Eye (tissue), 1 donor: ENCODE results near the gene INTS15.
"Not testable (repeated sequence)": the region's sequence is repeated elsewhere in the genome, so short reads cannot be mapped to it uniquely, and the experiment has no call there.

Source experiments
- DNase-seq: peaks from one replicate; pipeline ENCODE4 v3.0.0-alpha.2; 2015

Gene INTS15

DNA sequence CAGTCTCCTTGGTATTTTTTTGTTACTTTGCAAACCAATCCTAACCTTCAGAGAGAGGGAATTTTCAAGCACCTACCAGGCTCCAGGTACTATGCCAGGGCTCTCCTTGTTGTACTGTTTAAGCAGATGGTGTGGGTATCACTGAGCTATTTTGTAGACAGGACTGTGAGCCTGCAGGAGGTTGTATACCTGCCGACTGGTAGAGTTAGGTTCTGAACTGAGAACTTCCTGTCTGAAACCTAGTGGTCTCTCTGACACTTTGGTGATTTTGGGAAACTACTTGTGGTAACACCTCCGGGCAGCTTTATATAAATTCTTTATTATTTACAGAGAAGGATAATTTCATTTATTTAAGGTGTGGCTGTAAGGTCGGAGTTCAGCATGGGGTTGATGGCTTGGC lies 30.1 kb downstream of the INTS15 start:
- no peak for DNase-seq

DNA sequence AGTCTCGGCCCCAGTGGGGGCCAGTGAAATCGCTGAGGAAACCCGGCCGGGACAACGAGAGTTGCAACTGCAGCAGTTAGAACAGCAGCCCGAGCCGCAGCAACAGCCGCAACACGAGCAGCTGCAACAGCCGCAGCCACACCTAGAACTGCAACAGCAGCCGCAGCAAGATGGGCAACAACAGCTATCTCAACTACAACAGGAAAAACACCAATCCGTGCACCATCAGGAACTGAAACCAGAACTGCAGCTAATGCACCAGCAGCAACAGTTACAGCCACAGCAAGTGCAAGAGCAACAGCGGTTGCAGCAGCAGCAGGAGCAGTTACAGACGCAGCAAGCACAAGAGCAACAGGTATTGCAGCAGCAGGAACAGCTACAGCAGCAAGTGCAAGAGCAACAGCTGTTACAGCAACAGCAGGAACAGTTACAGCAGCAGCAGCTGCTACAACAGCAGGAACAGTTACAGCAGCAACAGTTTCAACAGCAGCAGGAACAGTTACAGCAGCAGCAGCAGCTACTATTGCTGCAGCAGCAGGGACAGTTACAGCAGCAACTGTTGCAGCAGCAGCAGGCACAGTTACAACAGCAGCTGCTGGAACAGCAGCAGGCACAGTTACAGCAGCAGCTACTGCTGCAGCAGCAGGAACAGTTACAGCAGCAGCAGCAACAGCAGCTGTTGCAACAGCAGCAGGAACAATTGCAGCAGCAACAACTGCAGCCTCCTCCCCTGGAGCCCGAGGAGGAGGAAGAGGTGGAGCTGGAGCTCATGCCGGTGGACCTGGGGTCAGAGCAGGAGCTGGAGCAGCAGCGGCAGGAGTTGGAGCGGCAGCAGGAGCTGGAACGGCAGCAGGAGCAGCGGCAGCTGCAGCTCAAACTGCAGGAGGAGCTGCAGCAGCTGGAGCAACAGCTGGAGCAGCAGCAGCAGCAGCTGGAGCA lies 31.6 kb downstream of the INTS15 start:
- DNase-seq: no peak

DNA sequence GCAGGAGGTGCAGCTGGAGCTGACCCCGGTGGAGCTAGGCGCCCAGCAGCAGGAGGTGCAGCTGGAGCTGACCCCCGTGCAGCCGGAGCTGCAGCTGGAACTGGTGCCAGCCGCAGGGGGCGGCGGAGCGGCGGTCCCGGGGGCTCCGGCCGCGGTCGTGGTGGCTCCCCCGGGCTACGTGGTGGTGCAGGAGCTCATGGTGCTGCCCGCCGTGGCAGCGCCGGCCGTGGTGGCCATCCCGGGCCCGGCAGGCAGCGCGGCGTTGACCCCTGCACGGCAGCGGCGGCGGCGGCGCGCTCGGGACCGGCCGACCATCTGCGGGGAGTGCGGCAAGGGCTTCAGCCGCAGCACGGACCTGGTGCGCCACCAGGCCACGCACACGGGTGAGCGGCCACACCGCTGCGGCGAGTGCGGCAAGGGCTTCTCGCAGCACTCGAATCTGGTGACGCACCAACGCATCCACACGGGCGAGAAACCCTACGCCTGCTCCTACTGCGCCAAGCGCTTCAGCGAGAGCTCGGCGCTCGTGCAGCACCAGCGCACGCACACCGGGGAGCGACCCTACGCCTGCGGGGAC lies 32.4 kb downstream of the INTS15 start:
- no peak for DNase-seq

DNA sequence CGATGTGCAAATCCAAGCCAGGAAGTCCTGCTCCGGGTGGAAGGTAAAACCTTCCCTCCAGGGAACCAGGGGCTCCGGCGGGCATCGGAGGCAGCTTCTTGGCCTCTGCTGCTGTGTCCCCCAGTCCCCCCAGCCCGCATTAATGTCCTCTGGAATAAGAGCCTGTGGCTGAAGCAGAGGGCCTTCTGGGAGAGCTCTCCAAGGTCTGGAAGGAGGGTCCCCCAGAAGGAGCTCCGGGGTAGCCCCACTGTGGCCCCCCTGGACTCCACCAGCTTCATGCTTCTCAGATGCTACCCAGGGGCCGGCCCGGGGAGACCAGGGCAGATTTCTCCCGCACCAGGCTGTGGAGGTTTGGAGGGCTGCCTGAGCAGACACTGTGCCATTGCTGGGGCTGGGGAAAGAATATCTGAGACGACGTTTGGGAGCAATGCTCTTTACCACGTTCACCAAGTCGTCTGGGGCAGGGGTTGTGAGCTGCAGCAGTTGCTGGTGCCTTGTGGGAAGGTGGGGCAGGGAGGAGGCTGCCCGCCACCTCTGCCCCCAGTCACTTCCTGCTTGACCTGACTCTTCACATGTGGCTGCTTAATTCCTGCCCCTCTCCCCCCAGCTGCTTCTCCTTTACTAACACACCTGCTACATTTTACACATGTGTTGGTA lies 33.9 kb downstream of the INTS15 start:
- no peak for DNase-seq

DNA sequence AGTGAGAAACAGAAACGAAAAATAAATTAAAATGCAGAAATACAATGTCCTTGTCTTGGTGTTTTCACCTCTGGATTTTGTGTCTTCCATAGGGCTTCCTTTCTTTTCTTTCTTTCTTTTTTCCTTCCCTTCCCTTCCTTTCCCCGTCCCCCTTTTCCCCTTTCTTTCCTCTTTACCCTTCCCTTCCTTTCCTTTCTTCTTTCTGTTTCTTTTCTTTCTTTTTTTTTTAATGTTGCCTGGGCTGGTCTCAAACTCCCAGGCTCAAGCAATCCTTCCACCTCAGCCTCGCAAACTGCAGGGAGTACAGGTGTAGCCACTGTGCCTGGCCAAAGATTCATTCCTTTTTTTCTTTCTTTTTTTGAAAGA lies 34.4 kb downstream of the INTS15 start:
- no peak for DNase-seq

DNA sequence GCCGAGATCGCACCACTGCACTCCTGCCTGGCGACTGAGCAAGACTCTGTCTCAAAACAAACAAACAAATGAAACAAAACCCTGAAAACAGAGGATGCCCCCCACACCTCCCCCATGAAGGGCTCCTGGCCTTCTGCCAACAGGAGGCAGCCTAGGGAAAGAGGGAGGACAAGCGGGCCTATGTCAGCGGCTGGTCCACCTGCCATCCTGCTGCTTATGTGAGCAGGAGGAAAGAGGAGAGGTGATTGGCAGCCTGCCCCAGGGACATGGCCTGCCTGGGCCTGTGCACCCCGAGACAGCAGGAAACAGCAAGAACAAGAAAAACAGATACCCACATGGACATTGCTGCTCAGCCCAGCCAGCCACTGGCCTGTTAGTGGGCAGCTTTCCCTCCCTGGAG lies 38.2 kb downstream of the INTS15 start:
- DNase-seq: no peak

DNA sequence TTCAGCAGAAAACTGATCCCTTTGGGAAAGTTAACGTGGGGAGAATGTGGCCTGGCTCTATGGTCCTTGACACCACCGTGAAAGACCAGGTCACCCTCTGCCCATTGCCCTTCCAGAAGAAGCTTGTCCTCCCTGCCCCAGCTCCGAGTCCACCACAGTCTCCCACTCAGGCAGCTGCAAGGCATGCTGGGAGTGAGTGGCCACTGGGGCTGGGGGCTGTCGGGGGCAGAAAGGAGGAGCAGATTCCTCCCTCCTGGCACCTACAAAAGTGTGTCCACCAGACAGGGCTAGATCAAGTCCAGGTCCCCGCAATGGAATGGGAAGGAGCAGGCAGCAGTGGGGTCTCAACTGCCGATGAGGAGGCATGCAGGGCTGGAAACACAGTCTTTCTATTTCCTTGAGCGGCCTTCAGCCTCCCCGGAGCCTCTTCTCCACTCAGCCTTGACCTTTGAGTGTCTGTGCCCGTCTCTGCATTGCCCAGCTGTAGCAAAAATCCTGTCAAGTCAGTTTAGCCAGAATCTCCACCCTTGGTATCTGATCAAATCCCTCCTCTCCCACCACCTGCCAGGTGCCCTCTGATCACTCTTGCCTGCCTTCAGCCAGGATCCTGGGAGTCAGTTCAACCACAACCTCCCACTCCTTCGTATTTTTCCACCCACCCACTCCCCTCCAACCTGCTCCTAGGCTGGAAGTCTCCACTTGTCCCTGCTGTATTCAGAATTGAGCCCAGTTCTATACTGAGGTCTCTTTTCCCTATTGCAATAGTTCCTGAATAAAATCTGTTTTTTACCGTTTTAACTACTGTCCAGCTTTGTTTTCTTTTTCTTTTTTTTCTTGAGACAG lies 40.4 kb downstream of the INTS15 start:
- no peak for DNase-seq

DNA sequence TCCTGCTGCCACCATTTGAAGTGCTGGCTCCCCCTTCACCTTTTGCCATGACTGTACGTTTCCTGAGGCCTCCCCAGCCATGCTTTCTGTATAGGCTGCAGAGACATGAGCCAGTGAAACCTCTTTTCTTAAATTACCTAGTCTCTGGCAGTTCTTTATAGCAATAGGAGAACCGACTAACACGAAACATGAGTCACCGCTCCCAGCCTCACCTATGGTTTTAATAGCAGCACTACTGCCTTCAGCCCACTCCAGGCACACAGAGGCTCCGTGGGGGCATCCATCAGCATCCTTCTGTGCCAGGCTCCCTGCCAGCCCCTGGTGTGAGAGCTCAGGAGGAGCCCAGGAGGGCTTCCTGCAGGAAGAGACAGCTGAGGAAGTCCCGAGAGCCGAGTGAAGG lies 41.8 kb downstream of the INTS15 start:
- DNase-seq: no peak

DNA sequence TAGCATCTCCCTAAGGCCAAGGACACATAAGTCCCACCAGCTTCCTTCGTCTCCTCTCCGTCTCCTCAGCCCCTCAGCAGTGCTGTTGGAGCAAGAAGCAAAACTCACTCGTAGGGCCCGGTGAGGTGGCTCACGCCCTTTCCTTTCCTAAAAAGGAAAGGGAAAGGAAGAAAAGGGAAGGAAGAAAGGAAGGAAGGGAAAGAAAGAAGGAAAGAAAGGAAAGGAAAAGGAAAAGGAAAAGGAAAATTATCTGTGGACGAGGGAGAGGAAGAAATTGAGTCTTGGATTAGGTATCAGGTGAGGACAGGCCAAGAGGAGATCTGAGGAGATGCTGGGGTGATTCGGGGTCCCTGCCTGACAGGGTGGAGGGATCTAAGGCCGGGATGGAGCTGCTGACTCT lies 44.2 kb downstream of the INTS15 start:
- DNase-seq: no peak

DNA sequence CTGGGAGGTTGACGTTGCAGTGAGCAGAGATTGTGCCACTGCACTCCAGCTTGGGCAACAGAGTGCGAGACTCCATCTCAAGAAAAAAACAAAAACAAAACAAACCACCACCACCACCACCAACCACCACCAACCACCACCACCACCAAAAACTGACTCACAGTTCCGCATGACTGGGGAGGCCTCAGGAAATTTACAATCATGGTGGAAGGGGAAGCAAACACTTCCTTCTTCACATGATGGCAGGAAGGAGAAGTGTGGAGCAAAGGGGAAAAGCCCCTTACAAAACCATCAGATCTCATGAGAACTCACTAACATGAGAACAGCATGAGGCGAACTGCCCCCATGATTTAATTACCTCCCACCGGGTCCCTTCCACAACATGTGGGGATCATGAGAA lies 45.1 kb downstream of the INTS15 start:
- not testable (repeated sequence) for DNase-seq

DNA sequence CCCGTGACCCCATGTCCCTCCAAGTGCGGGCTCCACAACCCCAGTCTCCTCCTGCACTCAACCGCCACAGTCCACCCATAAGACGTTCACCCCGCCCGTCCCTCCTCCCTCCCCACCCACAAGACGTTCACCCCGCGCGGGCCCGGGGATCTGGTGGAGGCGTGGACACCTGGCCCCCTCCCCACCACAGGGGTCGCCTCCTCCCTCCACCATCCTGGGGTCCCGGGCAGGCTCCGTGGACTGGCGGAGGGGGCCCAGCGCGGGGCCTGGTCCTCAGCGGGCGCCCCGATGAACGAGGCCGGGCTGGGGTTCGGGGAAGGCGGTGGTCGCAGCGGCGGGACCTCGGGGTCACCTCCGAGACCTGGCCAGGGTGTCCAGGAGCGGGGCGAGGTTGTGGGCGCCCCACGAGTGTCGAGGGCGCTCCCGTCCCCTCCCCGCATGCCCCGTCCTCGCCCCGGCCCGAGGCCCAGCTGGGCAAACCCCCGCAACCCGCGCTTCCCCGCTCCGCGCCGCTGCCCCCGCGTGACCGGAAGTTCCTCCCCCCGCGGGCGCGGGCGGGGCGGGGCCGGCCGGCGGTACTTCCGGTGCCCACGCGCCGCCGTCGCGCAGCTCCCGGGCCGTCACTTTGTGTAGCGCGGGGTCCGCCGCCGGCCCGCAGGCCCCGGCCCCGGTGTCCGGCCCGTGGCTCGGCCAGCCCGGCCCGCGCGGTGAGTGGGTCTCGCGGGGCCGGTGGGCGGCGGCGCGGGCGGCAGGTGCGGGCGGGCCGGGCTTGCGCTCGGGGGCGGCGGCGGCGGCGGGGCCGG lies 47.1 kb downstream of the INTS15 start, which contains the start of gene ZNF316:
Gene ZNF316, plus strand, starts transcription at position 578 of the 803 bp plus-strand sequence. CDS start 5,092 bp downstream, outside the sequence.
- peak; percentile 62 for DNase-seq

DNA sequence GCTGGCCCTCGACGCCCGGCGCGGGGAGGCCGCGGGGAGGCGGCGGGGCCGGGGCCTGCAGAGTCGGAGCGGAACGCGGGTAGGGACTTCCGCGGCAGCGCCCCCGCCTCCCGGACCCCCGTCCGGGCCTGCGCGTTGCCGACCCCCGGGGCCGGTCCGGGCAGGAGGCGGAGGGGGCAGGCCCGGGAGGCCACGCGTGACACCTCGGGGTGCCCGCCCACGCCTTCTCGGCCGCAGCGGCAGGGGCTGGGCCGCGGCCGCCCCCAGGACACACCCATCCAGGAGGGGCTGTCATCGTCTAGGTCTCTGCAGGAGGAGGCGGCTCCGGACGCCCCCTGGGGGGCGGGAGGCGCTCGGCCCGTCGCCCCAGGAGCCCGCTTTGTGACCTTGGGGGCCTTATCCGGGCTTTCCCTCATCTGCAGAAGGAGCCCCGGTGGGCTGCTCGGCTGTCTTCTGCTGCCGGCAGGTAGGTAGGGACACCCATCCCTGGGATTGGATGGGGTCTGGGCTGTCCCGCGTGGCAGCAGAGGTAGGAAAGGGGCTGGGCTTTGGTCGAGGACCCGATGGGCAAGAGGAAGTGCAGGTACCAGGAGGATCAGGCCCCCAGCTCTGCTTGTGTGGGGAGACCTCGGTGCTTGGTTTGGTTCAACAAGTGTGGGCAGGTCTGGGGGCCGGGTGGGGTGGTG lies 47.9 kb downstream of the INTS15 start:
- DNase-seq: peak; percentile 34

DNA sequence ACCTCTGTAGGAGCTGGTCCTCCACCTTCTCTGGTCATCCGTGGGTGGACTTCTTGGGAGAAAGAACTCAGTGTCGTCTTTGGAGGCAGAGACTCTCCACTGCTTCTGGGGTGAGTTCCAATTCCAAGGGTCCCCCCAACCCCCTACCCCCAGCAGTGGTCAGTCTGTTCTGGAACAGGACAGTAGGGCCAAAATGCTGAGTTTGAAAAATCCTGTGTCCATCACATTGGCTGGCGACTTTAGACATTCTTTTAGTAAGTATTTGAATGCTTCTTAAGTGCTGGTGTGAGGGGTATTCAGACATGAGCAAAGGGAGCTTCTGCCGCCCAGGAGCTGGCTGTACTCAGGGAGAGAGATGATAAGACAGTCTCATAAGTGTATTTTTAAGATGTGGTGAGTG lies 49.2 kb downstream of the INTS15 start:
- DNase-seq: no peak

DNA sequence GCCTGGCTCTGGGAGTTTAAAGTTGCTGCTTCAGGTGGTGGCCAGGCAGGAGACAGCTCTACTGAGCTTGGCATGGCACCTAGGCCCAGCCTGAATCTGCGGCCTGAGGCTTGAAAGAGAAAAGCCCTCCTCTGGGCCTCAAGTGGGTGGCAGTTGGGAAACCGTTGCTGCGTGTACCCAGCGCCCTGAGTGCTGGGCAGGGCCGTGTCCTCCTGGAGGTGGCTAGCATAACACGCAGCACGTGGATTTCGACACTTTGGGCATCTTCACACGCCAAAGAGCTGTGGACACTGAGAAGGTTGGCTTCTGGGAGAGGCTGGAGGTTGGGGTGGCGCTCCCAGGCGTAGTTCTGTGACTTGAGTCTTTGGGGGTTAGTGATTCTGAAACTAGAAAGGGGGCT lies 49.8 kb downstream of the INTS15 start:
- DNase-seq: no peak

DNA sequence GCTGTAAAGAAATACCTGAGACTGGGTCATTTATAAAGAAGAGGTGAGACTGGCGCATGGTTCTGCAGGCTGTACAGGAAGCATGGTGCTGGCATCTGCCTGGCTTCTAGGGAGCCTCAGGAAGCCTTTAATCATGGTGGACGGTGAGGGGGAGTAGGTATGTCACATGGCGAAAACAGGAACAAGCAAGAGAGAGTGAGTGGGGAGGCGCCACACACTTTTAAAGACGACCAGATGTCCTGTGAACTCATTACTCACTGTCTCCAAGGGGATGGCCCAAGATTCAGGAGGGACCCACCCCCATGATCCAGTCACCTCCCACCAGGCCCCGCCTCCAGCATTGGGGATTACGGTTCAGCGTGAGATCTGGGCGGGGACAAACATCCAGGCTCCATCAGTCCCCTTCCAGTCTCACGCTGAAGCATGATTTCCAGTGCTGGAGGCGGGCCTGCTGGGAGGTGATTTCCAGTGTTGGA lies 50.5 kb downstream of the INTS15 start:
- no peak for DNase-seq

DNA sequence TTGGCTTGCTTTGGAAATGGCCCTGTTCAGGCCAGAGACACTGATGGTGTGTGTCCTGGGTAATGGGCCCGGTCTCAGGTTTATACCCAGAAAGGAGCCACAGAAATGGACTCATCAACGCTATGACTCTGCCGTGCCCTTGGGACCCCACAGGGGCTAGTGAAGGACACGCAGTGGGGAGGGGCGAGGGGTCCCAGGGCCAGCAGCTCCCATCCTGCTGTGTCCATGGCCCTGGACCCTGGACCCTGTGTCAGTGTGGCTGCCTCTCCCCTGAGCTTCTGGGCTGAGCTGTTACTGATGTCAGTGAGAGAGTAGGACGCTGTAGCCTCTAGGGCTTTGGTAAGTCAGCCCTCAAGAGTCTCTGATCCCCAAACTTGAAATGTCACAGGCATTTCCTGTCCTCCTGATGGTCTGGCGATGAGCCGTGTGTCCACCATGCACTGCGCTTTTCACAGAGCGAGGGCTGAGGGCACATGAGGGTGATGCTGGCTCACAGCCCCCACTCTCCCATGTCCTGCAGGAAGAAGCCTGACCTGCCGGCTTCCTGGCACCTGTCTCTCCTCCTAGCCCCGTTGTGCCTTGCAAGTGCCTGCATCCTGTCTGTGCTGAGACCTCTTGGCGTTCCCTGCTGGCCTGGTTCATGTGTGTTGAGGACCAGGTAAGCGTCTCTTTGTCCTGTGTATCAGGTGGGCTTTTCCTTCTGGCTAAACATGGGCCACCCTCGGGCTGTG lies 51.6 kb downstream of the INTS15 start:
- DNase-seq: no peak

DNA sequence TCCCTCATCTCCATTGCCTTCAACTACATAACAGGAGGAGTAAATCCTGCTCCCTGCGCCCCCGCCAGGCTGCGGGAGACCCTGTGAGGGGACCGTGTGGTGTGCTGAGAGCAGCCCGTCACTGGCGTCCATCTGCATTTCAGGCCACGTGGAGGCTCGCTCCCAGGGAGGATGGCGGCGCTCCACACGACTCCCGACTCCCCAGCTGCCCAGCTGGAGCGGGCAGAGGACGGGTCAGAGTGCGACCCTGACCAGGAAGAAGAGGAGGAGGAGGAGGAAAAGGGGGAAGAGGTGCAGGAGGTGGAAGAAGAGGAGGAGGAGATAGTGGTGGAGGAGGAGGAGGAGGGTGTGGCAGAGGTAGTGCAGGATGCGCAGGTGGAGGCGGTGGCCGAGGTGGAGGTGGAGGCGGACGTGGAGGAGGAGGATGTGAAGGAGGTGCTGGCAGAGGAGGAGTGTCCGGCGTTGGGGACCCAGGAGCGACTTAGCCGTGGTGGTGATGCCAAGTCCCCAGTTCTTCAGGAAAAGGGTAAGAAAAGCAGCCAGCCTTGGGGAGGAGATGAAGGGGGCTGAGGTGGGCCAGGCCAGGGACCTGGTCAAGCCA lies 52.5 kb downstream of the INTS15 start:
- no peak for DNase-seq

DNA sequence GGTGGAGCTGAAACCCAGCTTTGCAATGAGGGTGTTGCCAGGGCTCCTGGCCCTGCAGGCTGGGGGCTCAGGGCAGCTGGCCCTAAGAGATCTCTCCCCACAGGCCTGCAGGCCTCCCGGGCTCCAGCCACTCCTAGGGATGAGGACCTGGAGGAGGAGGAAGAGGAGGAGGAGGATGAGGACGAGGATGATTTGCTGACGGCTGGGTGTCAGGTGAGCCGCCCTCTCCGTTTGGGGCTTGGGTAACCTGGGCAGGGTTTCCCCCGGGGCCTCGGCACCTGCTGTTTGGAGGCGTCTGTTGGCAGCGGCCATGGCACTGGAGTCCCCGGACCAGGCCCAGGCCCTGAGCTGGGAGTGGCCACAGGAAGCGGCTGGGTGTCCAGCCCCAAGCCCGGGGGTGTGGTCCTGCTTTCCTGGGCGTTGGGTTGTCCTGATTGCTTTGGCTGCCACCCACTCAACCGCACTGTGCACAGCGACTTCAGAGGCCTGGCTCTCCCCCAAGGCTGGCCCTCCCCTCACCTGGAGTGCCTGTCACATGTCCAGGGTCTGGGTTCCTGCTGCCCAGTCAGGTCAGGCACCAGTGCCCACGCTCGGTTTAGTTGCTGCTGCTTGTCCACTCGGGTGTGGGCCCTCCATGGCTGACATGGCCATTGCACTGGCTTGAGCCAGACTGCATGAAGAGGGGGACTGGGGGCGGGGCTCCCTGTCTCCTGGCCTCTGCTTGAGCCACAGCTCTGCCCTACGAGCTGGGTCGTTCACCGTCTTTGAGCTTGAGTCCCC lies 53.2 kb downstream of the INTS15 start:
- DNase-seq: no peak

DNA sequence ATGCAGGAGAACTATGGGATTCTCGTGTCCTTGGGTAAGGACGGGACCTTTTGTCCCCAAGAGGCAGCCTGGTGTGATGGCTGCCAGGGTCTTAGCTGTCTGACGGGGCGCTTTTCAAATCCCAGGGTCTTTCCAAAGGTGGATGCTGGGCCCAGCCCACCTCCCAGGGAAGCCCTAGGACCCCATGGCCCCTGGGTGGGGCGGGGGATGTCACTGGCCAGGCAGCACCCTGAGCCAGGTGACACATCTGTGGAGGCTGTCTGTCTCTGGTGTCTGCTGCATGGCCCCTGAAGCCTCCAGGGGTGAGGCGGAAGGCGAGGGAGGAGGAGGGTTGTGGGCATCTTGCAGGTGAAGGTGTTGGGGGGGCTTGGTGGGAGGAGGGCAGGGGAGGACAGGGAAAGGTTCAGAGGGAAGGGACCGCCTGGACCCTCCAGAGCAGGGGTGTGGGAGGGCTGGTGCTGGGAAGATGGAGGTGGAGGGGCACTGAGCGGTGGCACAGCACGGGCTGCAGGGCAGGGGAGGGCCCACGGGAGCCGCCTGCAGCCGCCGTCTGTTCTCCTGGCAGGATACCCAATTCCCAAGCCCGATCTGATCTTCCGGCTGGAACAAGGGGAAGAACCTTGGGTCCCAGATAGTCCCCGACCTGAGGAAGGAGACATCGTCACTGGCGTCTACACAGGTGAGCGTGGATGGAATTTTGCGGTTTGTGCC lies 54.2 kb downstream of the INTS15 start:
- no peak for DNase-seq
